HepG2 (cell line): ENCODE data around the gene TBC1D14. TPM values are rescaled to one million over a fixed set of nuclear protein-coding genes. Genes with fewer than 3 reads are reported as not detected.
A peak's percentile ranks its signal among the peaks of the same experiment; 100 is the strongest.

Experiments
- DPF2 ChIP-seq: sonication (generic); formaldehyde crosslinking; IDR thresholded peaks from 2 replicates; pipeline ENCODE4 v1.4.0; 2020; ENCODE audit warnings: mild to moderate bottlenecking, low read depth, missing genetic modification reagents, borderline replicate concordance
- ELF3 ChIP-seq: IDR thresholded peaks from 2 replicates; pipeline ENCODE4 v1.6.1; 2016; ENCODE audit warnings: missing genetic modification reagents, missing compliant biosample characterization
- FOSL1 ChIP-seq: sonication (generic); formaldehyde crosslinking; IDR thresholded peaks from 2 replicates; pipeline ENCODE4 v1.9.0; 2021; ENCODE audit warnings: missing genetic modification reagents, borderline replicate concordance
- GATAD2A ChIP-seq: IDR thresholded peaks from 2 replicates; pipeline ENCODE4 v1.6.1; 2016
- HDAC6 ChIP-seq: fragments of 200-600 bp; sonication (generic); IDR thresholded peaks from 2 replicates; pipeline ENCODE4 v1.7.0; 2017; ENCODE audit warnings: mild to moderate bottlenecking, antibody characterized with exemption, low read length, low read depth
- IRX3 ChIP-seq: sonication (generic); formaldehyde crosslinking; IDR thresholded peaks from 2 replicates; pipeline ENCODE4 v1.8.1; 2023; ENCODE audit warnings: mild to moderate bottlenecking, low read depth, missing genetic modification reagents, borderline replicate concordance
- KDM2A ChIP-seq: sonication (generic); formaldehyde crosslinking; IDR thresholded peaks from 2 replicates; pipeline ENCODE4 v1.4.0; 2020; ENCODE audit warnings: low read depth, missing genetic modification reagents, borderline replicate concordance
- MIER3 ChIP-seq: IDR thresholded peaks from 2 replicates; pipeline ENCODE4 v1.6.1; 2016; ENCODE audit warnings: missing compliant biosample characterization, borderline replicate concordance
- NBN ChIP-seq: fragments of 450-650 bp; conservative IDR thresholded peaks from 2 replicates; pipeline ENCODE4 v1.6.1; 2017
- NFE2L2 ChIP-seq: fragments of 150-350 bp; IDR thresholded peaks from 2 replicates; pipeline ENCODE4 v1.6.1; 2014; ENCODE audit warnings: low read length
- PBX2 ChIP-seq: IDR thresholded peaks from 2 replicates; pipeline ENCODE4 v1.6.1; 2016; ENCODE audit warnings: control low read depth
- PRPF4 ChIP-seq: fragments of 200-400 bp; formaldehyde crosslinking; IDR thresholded peaks from 2 replicates; pipeline ENCODE4 v1.6.1; 2016; ENCODE audit warnings: low read length, low read depth; ENCODE audit not compliant: poor library complexity, severe bottlenecking
- SP140L ChIP-seq: sonication (generic); formaldehyde crosslinking; IDR thresholded peaks from 2 replicates; pipeline ENCODE4 v1.4.0; 2020; ENCODE audit warnings: missing genetic modification reagents, borderline replicate concordance
- TERF1 ChIP-seq: sonication (generic); formaldehyde crosslinking; IDR thresholded peaks from 2 replicates; pipeline ENCODE4 v1.8.0; 2022; ENCODE audit warnings: mild to moderate bottlenecking, missing genetic modification reagents, moderate library complexity
- THAP11 ChIP-seq: IDR thresholded peaks from 2 replicates; pipeline ENCODE4 v1.6.1; 2016; ENCODE audit warnings: missing biosample characterization, missing genetic modification reagents
- THYN1 ChIP-seq: sonication (generic); formaldehyde crosslinking; IDR thresholded peaks from 2 replicates; pipeline ENCODE4 v1.8.1; 2023; ENCODE audit warnings: low read depth, mild to moderate bottlenecking, moderate library complexity, missing genetic modification reagents, borderline replicate concordance
- ZBED4 ChIP-seq: sonication (generic); formaldehyde crosslinking; IDR thresholded peaks from 2 replicates; pipeline ENCODE4 v1.4.0; 2020; ENCODE audit warnings: missing genetic modification reagents, borderline replicate concordance
- ZMYM4 ChIP-seq: sonication (generic); formaldehyde crosslinking; IDR thresholded peaks from 2 replicates; pipeline ENCODE4 v1.8.1; 2023; ENCODE audit warnings: mild to moderate bottlenecking, missing genetic modification reagents
- ZNF512B ChIP-seq: sonication (generic); formaldehyde crosslinking; IDR thresholded peaks from 2 replicates; pipeline ENCODE4 v1.5.1; 2020; ENCODE audit warnings: missing genetic modification reagents, mild to moderate bottlenecking, borderline replicate concordance
- ZNF567 ChIP-seq: sonication (generic); formaldehyde crosslinking; IDR thresholded peaks from 2 replicates; pipeline ENCODE4 v1.8.1; 2023; ENCODE audit warnings: mild to moderate bottlenecking, missing genetic modification reagents, borderline replicate concordance
- ZNF724P ChIP-seq: sonication (generic); formaldehyde crosslinking; IDR thresholded peaks from 2 replicates; pipeline ENCODE4 v1.8.0; 2022; ENCODE audit warnings: missing genetic modification reagents, borderline replicate concordance
- polyA plus RNA-seq, 8 experiments: library from polyadenylated mRNA; depleted of rRNA in 3 of 8; stranded (reverse) in 7 of 8; unstranded in 1 of 8; fragments of >200 nt; fragmentation: Illumina TruSeq in 4 of 8; extraction: Trizol in 4 of 8; gene quantifications; 2 replicates each; pipeline versions ENCODE4 v1.2.1 to v1.2.3, GENCODE V29; 2011 to 2016; ENCODE audit warnings: low read depth in 4 of 8, missing spikeins in 1 of 8, mixed read lengths in 1 of 8; ENCODE audit not compliant: insufficient read depth in 1 of 8
- total RNA-seq, 5 experiments: library from RNA; depleted of rRNA; stranded (reverse); fragments of >200 nt; fragmentation: Illumina TruSeq; extraction: Trizol; gene quantifications; 2 replicates each; pipeline ENCODE4 v1.2.3, GENCODE V29; 2016; ENCODE audit warnings: low read depth in 1 of 5

TBC1D14 gene
- total and polyA plus RNA-seq, 2 of the 13 experiments (the other 11 are each of a cell fraction or from before 2014, with no cell fraction given) = 29.5 to 46.5 TPM

- no peak for TF ChIP-seq PBX2 (CRISPR knock-in tag)
- TF ChIP-seq THYN1 (CRISPR knock-in tag) = no peak
- no peak for TF ChIP-seq ZNF512B (CRISPR knock-in tag)
- TF ChIP-seq MIER3 = 0 out of 2 replicates have a peak, but pooled peaks have one; percentile 42
- no peak for TF ChIP-seq FOSL1 (CRISPR knock-in tag)
- peak; percentile 71 for TF ChIP-seq GATAD2A
- no peak for TF ChIP-seq ZNF724P (CRISPR knock-in tag)
- no peak for TF ChIP-seq NBN
- TF ChIP-seq SP140L (CRISPR knock-in tag) = no peak
- no peak for TF ChIP-seq PRPF4
- peak; percentile 85 for TF ChIP-seq THAP11 (CRISPR knock-in tag)
- TF ChIP-seq HDAC6 = no peak
- no peak for TF ChIP-seq DPF2 (CRISPR knock-in tag)
- peak; percentile 65; the same call in 1 of the 2 replicates for TF ChIP-seq KDM2A (CRISPR knock-in tag)
- peak; percentile 52; the same call in 1 of the 2 replicates for TF ChIP-seq ZBED4
- TF ChIP-seq NFE2L2 = no peak
- 0 out of 2 replicates have a peak, but pooled peaks have one; percentile 32 for TF ChIP-seq ELF3 (CRISPR knock-in tag)
- 0 out of 2 replicates have a peak, but pooled peaks have one; percentile 55 for TF ChIP-seq ZNF567
- no peak for TF ChIP-seq IRX3
- no peak for TF ChIP-seq TERF1
- no peak for TF ChIP-seq ZMYM4 (CRISPR knock-in tag)
Observed at GRCh38 chr4:7070729-7071511, 161.3 kb downstream of the TBC1D14 start (continued).
